SU-DHL-6 (cell line): ENCODE results near the gene NFIA.

Experiments used
- EZH2phosphoT487 ChIP-seq: fragments of 200-600 bp; sonication (generic), shearing (Covaris generic); conservative IDR thresholded peaks from 2 replicates; pipeline ENCODE4 v1.6.1; 2018; ENCODE audit warnings: mild to moderate bottlenecking, antibody characterized with exemption, low read length, moderate library complexity, mixed read lengths
- TF ChIP-seq, protein P1 (sequence below): fragments of 200-600 bp; sonication (generic); IDR thresholded peaks from one replicate; pipeline ENCODE4 v1.5.1; 2017; ENCODE audit warnings: antibody characterized with exemption, mild to moderate bottlenecking, low read length, moderate library complexity; ENCODE audit not compliant: insufficient read depth, poor library complexity, severe bottlenecking

DNA sequence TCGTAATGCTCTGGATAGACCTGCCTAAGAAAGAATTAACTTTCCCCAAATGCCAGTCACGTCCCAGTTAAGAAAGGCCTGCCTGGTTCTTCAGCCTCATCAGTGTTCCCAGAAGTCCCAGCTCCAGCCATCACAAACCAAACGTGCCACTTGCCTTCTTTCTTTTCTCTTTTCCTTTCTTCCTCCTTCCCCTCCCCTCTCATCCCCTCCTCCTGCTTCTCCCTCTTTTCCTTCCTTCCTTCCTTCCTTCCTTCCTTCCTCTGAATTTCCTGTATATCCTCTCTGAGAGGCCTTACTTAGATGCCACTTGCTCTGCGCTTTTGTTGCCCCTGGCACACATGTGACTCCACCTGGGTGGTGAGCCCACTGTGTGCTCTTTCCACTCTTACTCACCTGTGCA, 228.2 kb downstream of the NFIA start:
- TF ChIP-seq, protein P1, sequence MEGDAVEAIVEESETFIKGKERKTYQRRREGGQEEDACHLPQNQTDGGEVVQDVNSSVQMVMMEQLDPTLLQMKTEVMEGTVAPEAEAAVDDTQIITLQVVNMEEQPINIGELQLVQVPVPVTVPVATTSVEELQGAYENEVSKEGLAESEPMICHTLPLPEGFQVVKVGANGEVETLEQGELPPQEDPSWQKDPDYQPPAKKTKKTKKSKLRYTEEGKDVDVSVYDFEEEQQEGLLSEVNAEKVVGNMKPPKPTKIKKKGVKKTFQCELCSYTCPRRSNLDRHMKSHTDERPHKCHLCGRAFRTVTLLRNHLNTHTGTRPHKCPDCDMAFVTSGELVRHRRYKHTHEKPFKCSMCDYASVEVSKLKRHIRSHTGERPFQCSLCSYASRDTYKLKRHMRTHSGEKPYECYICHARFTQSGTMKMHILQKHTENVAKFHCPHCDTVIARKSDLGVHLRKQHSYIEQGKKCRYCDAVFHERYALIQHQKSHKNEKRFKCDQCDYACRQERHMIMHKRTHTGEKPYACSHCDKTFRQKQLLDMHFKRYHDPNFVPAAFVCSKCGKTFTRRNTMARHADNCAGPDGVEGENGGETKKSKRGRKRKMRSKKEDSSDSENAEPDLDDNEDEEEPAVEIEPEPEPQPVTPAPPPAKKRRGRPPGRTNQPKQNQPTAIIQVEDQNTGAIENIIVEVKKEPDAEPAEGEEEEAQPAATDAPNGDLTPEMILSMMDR = no peak
- TF ChIP-seq EZH2phosphoT487 = no peak
